ENCODE results near the gene PLXNC1.
"Not testable (repeated sequence)": the region's sequence is repeated elsewhere in the genome, so short reads cannot be mapped to it uniquely, and the experiment has no call there.

PLXNC1 gene

GRCh38 chr12:94308612-94309011 lies 160.2 kb downstream of the PLXNC1 start:
- no peak for DNase-seq

DNA sequence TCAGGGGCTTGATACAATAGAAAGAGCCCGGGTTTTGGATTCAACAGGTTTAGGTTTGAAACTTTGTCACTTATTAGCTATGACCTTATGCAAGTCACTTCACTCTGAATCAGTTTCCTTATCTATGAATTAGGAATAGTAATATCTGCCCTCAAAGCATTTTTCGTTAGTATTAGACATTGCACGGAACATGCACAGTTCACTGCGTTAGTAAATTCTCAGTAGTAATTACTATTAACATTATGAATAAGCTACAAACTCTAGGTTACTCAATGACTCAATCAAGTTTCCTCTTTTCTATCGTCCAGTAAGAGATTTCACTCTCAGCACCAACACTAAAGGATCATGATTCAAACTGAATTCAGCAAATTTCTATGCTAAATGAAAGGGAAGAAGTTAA lies 161.0 kb downstream of the PLXNC1 start:
- no peak for DNase-seq

GRCh38 chr12:94312378-94312777 lies 164.0 kb downstream of the PLXNC1 start:
- DNase-seq, result no peak

- not testable (repeated sequence) for DNase-seq
Measured at GRCh38 chr12:94316600-94316999, 168.2 kb downstream of the PLXNC1 start.

- no peak for DNase-seq
Measured at GRCh38 chr12:94318181-94318580, 169.8 kb downstream of the PLXNC1 start.

GRCh38 chr12:94320109-94320508 lies 171.7 kb downstream of the PLXNC1 start:
- DNase-seq, result no peak

- no peak for DNase-seq
Measured at GRCh38 chr12:94322346-94322745, 174.0 kb downstream of the PLXNC1 start.

GRCh38 chr12:94326234-94326633 lies 177.9 kb downstream of the PLXNC1 start:
- no peak for DNase-seq

GRCh38 chr12:94326727-94327126 lies 178.3 kb downstream of the PLXNC1 start:
- no peak for DNase-seq

- DNase-seq, result no peak
Measured at GRCh38 chr12:94327809-94328208, 179.4 kb downstream of the PLXNC1 start.

- no peak for DNase-seq
Measured at GRCh38 chr12:94329366-94329765, 181.0 kb downstream of the PLXNC1 start.

DNA sequence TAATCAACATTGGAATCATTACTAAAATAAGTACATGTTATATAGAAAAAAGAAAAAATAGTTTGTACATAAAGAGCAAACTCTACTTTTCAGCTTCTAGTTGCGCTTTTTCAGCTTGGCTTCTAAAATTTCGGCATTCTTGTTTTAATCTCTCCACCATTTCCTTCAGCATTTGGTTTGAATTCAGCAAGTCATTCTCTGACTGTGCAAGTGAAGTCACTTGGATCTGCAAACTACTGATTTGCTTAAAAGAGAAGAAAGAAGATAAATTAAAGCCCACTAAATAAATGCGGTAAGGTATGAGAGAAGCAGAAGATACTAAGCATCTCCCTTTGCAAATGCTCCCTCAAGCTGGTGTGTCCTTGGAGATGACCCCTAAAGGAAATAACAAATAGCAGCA lies 185.0 kb downstream of the PLXNC1 start:
- DNase-seq, result no peak

GRCh38 chr12:94336211-94336925 lies 188.0 kb downstream of the PLXNC1 start:
- DNase-seq, result no peak

DNA sequence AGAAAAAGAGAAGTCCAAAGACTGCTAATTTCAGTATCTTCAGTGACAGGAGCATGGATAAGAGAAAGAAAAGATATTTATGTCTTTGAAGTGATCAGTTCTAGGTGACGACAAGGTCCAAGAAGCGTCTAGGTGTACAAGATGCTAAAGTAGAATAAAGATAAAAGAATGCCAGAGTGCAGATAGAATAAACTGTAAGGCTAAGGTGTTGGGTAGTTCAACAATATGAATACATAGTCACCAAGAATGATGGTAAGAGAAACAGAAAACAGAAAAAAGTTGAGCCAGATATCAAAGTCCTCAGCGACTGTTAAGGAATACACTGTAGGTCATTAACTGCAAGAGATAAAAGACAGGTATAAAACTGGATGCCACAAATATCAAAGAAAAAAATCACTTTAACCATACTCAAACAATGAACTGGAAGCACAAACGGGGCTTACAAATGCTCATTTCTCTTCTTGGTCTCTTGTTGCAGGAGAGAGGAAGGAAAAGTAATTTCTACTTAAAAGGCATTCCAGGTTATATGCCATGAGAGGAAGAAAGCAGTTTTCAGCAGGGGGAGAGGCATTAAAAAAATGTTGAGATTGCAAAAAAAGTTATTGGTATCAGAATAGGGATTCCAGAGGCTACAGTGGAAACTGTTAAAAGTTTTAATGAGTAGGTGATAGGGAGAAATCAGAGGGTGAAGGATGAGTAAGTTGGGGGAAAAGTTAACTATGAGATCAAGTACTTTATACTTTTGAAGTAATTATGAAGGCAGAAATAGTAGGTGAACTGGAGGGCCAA lies 189.8 kb downstream of the PLXNC1 start:
- no peak for DNase-seq

DNA sequence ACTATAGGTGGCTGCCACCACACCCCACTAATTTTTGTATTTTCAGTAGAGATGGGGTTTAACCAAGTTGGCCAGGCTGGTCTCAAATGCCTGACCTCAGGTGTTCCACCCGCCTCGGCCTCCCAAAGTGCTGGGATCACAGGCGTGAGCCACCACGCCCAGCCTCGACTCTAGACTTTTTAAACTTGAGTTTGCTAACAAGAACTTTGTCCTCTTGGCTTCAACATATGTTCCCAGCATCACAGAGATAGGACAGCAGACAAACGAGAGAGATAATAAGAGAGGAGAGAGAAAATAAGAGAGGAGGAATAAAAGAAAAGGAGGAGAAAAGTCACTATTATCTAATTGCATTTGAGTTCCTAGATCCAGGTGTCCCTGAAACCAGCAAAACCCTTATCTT lies 192.2 kb downstream of the PLXNC1 start:
- DNase-seq, result no peak

DNA sequence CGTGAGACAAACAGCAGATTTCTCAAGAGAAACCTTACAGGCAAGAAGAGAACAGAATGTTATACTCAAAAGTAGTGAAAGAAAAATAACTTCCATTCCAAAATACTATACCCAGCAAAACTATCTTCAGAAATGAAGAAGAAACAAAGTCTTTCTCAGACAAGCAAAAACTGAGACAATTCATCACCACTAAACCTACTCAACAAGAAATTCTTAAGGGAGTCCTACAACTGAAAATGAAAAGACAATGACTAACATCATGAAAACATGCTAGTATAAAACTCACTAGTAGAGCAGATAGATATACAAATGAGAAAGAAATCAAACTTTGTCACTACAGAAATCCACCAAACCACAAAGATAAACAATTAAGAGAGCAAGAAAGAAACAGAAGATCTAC lies 204.8 kb downstream of the PLXNC1 start:
- DNase-seq, result no peak

Measured in T1000 (cell line).